ENCODE results near the gene ITLN1.
"Not testable (repeated sequence)": the region's sequence is repeated elsewhere in the genome, so short reads cannot be mapped to it uniquely, and the experiment has no call there.

ITLN1 gene

DNA sequence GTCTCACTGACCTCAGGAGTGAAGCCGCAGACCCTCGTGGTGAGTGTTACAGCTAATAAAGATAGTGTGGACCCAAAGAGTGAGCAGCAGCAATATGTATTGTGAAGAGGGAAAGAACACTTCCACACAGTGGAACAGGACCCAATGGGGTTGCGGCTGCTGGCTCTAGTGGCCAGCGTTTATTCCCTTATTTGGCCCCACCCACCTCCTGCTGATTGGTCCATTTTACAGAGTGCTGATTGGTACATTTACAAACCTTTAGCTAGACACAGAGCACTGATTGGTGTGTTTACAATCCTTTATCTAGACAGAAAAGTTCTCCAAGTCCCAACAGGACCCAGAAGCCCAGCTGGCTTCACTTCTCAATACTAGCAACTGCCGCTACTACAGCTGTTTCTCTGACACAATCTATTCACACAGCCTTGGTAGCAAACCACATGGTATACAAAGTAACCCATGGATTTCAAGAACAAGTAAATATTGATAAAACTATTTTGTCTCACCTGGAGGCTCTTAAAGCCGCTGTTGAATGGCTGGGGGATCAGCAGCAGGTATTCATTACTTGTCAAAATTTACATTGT lies 25.3 kb upstream of the ITLN1 start:
- no peak overlapping the region for H3K4me3 ChIP-seq (ENCODE audit: low read depth, low read length)
- TF ChIP-seq, protein P1, sequence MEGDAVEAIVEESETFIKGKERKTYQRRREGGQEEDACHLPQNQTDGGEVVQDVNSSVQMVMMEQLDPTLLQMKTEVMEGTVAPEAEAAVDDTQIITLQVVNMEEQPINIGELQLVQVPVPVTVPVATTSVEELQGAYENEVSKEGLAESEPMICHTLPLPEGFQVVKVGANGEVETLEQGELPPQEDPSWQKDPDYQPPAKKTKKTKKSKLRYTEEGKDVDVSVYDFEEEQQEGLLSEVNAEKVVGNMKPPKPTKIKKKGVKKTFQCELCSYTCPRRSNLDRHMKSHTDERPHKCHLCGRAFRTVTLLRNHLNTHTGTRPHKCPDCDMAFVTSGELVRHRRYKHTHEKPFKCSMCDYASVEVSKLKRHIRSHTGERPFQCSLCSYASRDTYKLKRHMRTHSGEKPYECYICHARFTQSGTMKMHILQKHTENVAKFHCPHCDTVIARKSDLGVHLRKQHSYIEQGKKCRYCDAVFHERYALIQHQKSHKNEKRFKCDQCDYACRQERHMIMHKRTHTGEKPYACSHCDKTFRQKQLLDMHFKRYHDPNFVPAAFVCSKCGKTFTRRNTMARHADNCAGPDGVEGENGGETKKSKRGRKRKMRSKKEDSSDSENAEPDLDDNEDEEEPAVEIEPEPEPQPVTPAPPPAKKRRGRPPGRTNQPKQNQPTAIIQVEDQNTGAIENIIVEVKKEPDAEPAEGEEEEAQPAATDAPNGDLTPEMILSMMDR (IDR thresholded peaks at IDR 0.05; ENCODE audit: low read depth, low read length): no peak

DNA sequence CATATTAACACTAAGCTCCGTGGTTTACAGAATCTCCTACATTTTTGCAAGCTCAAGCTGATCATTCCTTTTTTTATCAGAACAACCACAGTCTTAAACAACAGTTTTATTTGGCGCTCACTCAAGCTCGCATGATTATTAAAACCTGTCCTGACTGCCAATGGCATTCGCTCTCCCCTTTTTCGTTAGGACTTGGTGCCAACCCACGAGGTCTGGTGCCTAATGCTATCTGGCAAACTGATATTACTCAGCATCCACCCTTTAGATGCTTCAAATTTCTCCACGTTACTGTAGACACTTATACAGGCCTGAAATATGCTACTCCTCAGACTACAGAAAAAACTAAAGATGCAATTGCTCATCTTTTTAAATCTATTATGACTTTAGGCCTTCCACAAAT lies 23.0 kb upstream of the ITLN1 start:
- no peak overlapping the region for H3K4me3 ChIP-seq (ENCODE audit: low read depth, low read length)
- TF ChIP-seq, protein P1 (IDR thresholded peaks at IDR 0.05; ENCODE audit: low read depth, low read length): no peak

DNA sequence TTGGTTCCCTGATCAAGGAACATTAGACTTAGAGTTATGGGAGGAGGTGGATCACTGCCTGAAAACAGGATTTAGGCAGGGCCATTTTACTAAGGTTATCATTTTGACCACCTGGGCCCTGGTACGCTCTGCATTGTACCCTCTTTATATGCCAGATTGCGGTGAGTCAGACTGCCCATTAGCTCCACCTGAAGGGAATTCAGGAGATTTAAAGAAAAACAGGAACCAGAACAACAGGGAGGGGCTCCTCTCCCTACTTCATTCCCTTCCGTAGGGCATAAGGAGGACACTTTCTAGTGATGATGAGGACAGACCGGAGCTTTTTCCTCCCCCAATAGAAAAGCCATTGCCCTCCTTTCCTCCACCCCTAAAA lies 20.6 kb upstream of the ITLN1 start:
- TF ChIP-seq, protein P1 (IDR thresholded peaks at IDR 0.05; ENCODE audit: low read depth, low read length): no peak
- no peak overlapping the region for H3K4me3 ChIP-seq (ENCODE audit: low read depth, low read length)

DNA sequence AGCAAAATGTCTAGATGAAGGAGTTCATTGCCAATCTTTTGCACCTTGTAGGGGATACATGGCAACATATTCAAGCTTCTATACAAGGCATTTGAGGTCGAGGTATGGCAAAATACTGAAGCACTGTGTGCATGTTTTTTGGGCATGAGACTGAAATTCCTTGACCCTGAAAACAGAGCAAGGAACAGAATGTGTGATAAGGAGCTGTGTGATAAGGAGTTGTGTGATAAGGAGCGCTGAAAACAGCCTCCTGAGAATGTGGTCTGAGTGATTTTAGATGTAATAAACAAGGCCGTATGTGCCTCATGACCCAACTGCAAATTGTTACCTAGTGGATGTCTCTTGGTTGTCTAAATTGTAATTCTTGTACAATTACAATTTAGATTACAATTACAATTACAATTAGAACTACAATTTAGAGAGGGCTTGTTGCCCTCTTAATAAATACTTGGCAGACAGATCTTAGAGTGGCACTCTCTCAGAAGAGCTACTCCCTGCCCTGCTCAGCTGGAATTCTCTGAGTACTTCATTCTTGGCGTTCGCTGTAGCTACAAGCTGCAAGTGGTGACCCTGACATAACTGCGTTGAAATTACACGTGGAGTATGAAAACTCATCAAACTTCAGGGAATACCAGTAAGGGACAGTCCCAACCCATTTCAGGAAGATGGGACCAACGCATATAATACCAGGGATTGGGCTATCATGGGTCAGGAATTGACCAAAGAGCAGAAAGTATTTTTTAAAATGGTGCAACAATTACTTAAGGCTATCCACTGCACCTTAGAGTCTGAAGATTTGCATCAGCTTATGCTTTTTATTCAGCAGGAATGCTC lies 20.0 kb upstream of the ITLN1 start:
- H3K4me3 ChIP-seq (ENCODE audit: low read depth, low read length): no peak overlapping the region

DNA sequence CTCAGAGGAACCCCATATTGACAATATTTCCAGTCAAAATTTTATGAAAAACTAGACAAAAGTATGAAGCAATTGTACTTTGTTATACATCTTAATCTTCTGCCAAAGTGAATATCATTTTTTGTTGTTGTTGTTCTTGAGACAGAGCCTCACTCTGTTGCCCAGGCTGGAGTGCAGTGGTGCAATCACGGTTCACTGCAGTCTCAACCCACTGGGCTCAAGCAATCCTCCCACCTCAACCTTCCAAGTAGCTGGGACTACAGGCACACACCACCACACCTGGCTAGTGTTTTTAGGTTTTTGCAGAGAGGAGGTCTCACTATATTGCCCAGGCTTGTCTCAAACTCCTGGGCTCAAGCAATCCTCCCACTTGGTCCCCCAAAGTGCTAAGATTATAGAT lies 17.3 kb upstream of the ITLN1 start:
- H3K4me3 ChIP-seq (ENCODE audit: low read depth, low read length): not testable (repeated sequence)

More for the DNA sequence above, 20.0 kb upstream of the ITLN1 start:
- TF ChIP-seq, protein P1 (IDR thresholded peaks at IDR 0.05; ENCODE audit: low read depth, low read length): no peak

DNA sequence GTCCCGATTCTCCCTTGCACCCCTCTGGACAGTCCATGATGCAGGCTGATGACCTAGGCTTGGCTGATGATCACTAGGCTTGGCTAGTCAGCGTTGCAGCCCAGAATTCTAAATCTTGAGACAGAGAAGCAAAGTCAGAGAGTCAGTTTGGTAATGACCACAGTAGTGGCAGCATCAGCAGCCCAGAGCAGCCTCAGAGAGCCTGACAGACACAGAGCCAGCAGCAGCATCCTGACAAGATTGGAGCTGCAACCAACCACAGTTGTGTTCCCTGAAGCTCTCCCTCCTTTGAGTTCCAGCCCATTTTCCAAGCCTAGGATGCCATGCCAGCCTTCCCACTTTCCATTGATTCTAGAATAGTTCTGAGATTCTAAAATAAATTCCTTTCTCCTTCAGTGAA lies 16.8 kb upstream of the ITLN1 start:
- no peak overlapping the region for H3K4me3 ChIP-seq (ENCODE audit: low read depth, low read length)
- TF ChIP-seq, protein P1 (IDR thresholded peaks at IDR 0.05; ENCODE audit: low read depth, low read length): no peak

DNA sequence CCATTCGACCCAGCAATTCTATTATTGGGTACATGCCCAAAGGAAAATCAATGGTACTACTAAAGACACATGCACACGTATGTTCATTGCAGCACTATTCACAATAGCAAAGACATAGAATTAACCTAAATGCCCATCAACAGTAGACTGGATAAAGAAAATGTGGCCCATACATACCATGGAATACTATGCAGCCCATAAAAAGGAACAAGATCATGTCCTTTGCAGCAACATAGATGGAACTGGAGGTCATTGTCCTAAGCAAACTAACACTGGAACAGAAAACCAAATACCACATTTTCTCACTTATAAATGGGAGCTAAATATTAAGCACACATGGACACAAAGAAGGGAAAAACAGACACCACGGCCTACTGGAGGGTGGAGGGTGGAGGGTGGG lies 15.7 kb upstream of the ITLN1 start:
- not testable (repeated sequence) for H3K4me3 ChIP-seq (ENCODE audit: low read depth, low read length)

DNA sequence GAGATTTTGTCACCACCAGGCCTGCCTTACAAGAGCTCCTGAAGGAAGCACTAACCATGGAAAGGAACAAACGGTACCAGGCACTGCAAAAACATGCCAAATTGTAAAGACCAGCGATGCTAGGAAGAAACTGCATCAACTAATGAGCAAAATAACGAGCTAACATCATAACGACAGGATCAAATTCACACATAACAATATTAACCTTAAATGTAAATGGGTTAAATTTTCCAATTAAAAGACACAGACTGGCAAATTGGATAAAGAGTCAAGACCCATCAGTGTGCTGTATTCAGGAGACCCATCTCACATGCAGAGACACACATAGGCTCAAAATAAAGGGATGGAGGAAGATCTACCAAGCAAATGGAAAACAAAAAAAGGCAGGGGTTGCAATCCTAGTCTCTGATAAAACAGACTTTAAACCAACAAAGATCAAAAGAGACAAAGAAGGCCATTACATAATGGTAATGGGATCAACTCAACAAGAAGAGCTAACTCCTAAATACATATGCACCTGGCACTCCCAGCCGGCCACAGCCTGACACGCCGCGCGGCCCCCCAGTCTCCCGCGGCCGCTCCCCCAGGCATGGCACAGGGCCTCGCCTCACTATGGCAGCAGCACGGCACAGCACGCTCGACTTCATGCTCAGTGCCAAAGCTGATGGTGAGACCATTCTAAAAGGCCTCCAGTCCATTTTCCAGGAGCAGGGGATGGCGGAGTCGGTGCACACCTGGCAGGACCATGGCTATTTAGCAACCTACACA lies 9.6 kb upstream of the ITLN1 start:
- H3K4me3 ChIP-seq (ENCODE audit: low read depth, low read length): not testable (repeated sequence)

All from WI38 (cell line).